GM18505 (cell line): ENCODE measurements around the gene EVA1A.

Experiments used
- ATAC-seq: cut with Tn5 transposase; IDR thresholded peaks from one replicate; pipeline ENCODE4 v1.9.1; 2021; ENCODE audit not compliant: unreplicated experiment
- POLR2A ChIP-seq: IDR thresholded peaks from 4 replicates; pipeline ENCODE4 v1.6.1; 2011; ENCODE audit warnings: borderline replicate concordance; ENCODE audit not compliant: insufficient read depth, insufficient read length; ENCODE audit errors: extremely low read depth

Gene EVA1A

DNA sequence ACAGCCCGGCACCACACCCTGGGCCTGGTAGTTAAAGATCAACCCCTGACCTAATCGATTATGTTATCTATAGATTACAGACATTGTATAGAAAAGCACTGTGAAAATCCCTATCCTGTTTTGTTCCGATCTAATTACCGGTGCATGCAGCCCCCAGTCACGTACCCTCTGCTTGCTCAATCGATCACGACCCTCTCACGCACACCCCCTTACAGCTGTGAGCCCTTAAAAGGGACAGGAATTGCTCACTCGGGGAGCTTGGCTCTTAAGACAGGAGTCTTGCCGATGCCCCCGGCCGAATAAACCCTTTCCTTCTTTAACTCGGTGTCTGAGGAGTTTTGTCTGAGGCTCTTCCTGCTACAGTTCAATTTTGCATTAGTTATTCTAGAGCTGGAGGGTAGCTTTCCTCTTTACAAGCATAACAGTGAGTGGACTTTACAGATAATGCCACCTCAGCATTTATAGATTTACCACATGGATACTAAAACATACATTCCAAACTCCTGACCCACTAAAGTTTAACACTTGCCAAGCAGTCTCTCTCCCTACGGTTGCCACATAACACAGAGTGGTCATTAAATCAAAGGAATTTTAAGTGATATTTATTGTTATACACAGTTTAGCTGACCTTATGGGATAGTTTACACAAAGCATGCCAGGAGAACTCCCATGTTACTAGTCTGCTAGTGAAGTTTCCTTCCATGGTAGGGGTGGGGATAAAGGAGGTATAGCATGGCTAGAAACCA, 101.0 kb downstream of the EVA1A start:
- ATAC-seq = no peak

GRCh38 chr2:75458201-75458600, 102.5 kb downstream of the EVA1A start:
- no peak for TF ChIP-seq POLR2A

More for the DNA sequence above, 101.0 kb downstream of the EVA1A start:
- TF ChIP-seq POLR2A = no peak

GRCh38 chr2:75456825-75457224, 103.9 kb downstream of the EVA1A start:
- TF ChIP-seq POLR2A = no peak
- ATAC-seq = no peak

More at GRCh38 chr2:75458201-75458600, 102.5 kb downstream of the EVA1A start:
- no peak for ATAC-seq

- TF ChIP-seq POLR2A = no peak
- no peak for ATAC-seq
Observed at GRCh38 chr2:75456111-75456510, 104.6 kb downstream of the EVA1A start.

DNA sequence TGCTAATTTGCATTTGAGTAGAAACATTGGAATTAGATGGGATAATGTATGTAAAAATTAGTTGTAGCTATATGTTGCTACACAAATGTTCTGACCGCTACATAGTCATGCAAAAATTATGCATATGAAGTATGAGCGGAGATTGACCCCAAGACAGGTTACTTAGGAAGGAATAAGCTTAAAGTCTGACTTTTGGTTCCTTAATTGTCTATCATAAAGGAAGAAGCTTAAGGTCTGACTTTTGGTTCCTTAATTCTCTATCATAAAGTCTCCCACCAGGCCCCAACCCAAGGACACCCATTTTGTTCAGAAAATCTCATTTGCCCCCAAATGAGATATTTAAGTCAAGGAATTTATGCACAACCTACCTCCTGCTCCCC, 106.5 kb downstream of the EVA1A start:
- no peak for ATAC-seq
- no peak for TF ChIP-seq POLR2A

GRCh38 chr2:75453384-75454240, 107.1 kb downstream of the EVA1A start:
- ATAC-seq = no peak
- TF ChIP-seq POLR2A = no peak

DNA sequence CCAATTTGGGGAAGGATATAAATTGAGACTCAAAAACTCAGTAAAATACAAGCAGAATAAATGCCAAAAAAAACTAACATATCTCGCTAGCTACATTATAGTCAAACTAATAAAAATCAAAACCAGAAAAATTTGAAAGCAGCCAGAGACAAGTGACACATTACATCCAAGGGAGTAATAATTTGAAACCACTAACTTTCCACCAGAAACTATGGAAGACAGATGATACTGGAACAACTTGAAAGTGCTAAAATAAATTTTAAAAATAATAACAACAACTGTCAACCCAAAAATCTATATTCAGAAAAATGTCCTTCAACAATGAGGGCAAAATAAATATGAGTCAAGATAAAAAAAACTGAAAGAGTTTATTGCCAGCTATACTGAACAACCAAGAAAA, 110.7 kb downstream of the EVA1A start:
- no peak for TF ChIP-seq POLR2A
- ATAC-seq = no peak

DNA sequence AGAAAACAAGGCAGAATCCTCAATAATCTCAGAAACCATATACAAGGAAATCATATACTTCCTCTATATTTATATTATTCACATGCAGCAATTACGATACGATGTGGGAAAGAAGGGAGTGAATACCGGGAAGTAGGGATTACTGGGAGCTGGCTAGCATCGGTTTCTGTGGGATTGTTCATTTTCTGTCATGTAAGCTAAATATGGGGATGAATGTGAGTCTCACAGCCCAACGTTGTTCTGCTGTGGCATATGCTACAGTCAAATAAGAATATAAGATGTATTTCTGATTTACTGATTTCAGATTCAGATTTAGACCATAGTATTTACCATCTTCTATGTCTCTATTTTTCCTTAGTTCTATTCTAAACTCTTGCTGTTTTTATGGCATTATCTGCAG, 113.6 kb downstream of the EVA1A start:
- TF ChIP-seq POLR2A = no peak
- no peak for ATAC-seq
